Choroid plexus epithelial cell (primary cell): ENCODE data around the gene ETV3L.
A peak's percentile ranks its signal among the peaks of the same experiment; 100 is the strongest.

Source experiments
- DNase-seq: peaks from one replicate; pipeline ENCODE4 v3.0.0-alpha.2; 2010; ENCODE audit warnings: low read depth
- H3K4me3 ChIP-seq: 2 replicates; pipeline ENCODE4 v1.5.1; 2011; ENCODE audit warnings: low read depth, mild to moderate bottlenecking, control low read depth, low read length, moderate library complexity
- CTCF ChIP-seq: conservative IDR thresholded peaks from 2 replicates; pipeline ENCODE4 v1.5.1; 2011; ENCODE audit warnings: low read depth, mild to moderate bottlenecking, control low read depth, inconsistent platforms, low read length, moderate library complexity

The ETV3L gene

GRCh38 chr1:157099633-157100009 lies at the start of gene ETV3L:
Gene ETV3L (minus strand): TSS chr1:157099808. CDS start chr1:157099523, 285 bp downstream.
- no peak within 1 kb of the TSS for H3K4me3 ChIP-seq
- TF ChIP-seq CTCF, result no peak
- DNase-seq, result no peak

- DNase-seq, result peak; percentile 76
- H3K4me3 ChIP-seq, result no peak overlapping the region
- TF ChIP-seq CTCF, result no peak
Measured at GRCh38 chr1:157147906-157148700, 48.5 kb upstream of the ETV3L start.

- H3K4me3 ChIP-seq, result no peak overlapping the region
- DNase-seq, result no peak
- TF ChIP-seq CTCF, result no peak
Measured at GRCh38 chr1:157147037-157147436, 47.4 kb upstream of the ETV3L start.

GRCh38 chr1:157146244-157146643 lies 46.6 kb upstream of the ETV3L start:
- no peak for DNase-seq
- TF ChIP-seq CTCF, result no peak
- H3K4me3 ChIP-seq, result no peak overlapping the region

GRCh38 chr1:157145076-157145475 lies 45.5 kb upstream of the ETV3L start:
- no peak for DNase-seq
- TF ChIP-seq CTCF, result no peak
- no peak overlapping the region for H3K4me3 ChIP-seq

GRCh38 chr1:157144509-157144908 lies 44.9 kb upstream of the ETV3L start:
- DNase-seq, result no peak
- H3K4me3 ChIP-seq, result no peak overlapping the region
- TF ChIP-seq CTCF, result no peak

GRCh38 chr1:157142765-157143423 lies 43.3 kb upstream of the ETV3L start:
- no peak overlapping the region for H3K4me3 ChIP-seq
- TF ChIP-seq CTCF, result no peak
- no peak for DNase-seq
